Colonic mucosa (tissue), 4 donors: ENCODE data around the gene NDRG3. TPM values are rescaled to one million over a fixed set of nuclear protein-coding genes. Genes with fewer than 3 reads are reported as not detected.

ENCODE experiments used
- DNase-seq: peaks from one replicate; pipeline ENCODE4 v3.0.0-alpha.2; 2020
- H3K27ac ChIP-seq: fragments of 200-600 bp; one replicate; pipeline ENCODE4 v1.8.0; 2021
- H3K27me3 ChIP-seq: fragments of 200-600 bp; one replicate; pipeline ENCODE4 v1.8.0; 2021
- H3K36me3 ChIP-seq: fragments of 200-600 bp; one replicate; pipeline ENCODE4 v1.8.0; 2021
- H3K4me1 ChIP-seq: fragments of 200-600 bp; one replicate; pipeline ENCODE4 v1.8.0; 2021; ENCODE audit warnings: mild to moderate bottlenecking
- H3K4me3 ChIP-seq: fragments of 200-600 bp; one replicate; pipeline ENCODE4 v1.8.0; 2021
- H3K9ac ChIP-seq, 2 donors: one replicate each; pipeline ENCODE4 v1.7.0; 2013; ENCODE audit warnings: control low read depth in 2 of 2, low read depth in 2 of 2, low read length in 2 of 2
- H3K9me3 ChIP-seq: fragments of 200-600 bp; one replicate; pipeline ENCODE4 v1.8.0; 2021
- CTCF ChIP-seq: fragments of 200-600 bp; IDR thresholded peaks from one replicate; pipeline ENCODE4 v1.8.0; 2022; ENCODE audit warnings: antibody characterized with exemption, mild to moderate bottlenecking
- intact Hi-C: fragments of 100-400 bp; cut with DNase I; formaldehyde crosslinking; loops from one replicate; pipeline ENCODE4 v1.14.1; 2022
- total RNA-seq, 2 donors: library from RNA; stranded (reverse); fragmentation: NEBNext Ultra II Directional in 1 of 2; extraction: Animal tissue kit (Norgen Biotek cat#: 25700) in 1 of 2; gene quantifications; one replicate each; pipeline ENCODE4 v1.2.1, GENCODE V29; 2021
- donor health status: healthy.
- donor health status: DM: no; HTN: no; CAD: no.
- donor health status: DM: no; HTN: no; CAD: no.

The NDRG3 gene
- total RNA-seq, 2 donors from 2014 or later = 30.0 to 32.0 TPM

GRCh38 chr20:36670665-36671357 is 75.1 kb downstream of the NDRG3 start:
- H3K4me3 ChIP-seq = no peak overlapping the region
- DNase-seq = no peak
- intact Hi-C loops = no loop called here
- H3K27ac ChIP-seq = no peak overlapping the region
- no peaks in the 10 kb centered on the region for H3K4me1 ChIP-seq
- no peaks in the 10 kb centered on the region for H3K27me3 ChIP-seq
- TF ChIP-seq CTCF = no peak
- H3K36me3 ChIP-seq = no peaks in the 10 kb centered on the region
- H3K9me3 ChIP-seq = no peaks in the 10 kb centered on the region
- no peak overlapping the region for H3K9ac ChIP-seq

- no peaks in the 10 kb centered on the region for H3K27me3 ChIP-seq
- no peak for DNase-seq
- H3K27ac ChIP-seq = no peak overlapping the region
- no peaks in the 10 kb centered on the region for H3K36me3 ChIP-seq
- no peak overlapping the region for H3K4me3 ChIP-seq
- TF ChIP-seq CTCF = no peak
- intact Hi-C loops = no loop called here
- H3K9ac ChIP-seq = no peak overlapping the region
- no peaks in the 10 kb centered on the region for H3K9me3 ChIP-seq
- no peaks in the 10 kb centered on the region for H3K4me1 ChIP-seq
Measured at GRCh38 chr20:36666181-36666740, 79.6 kb downstream of the NDRG3 start.

GRCh38 chr20:36663031-36663430 is 82.9 kb downstream of the NDRG3 start:
- no peak overlapping the region for H3K4me3 ChIP-seq
- H3K36me3 ChIP-seq = no peaks in the 10 kb centered on the region
- no peak for DNase-seq
- H3K4me1 ChIP-seq = no peaks in the 10 kb centered on the region
- no peaks in the 10 kb centered on the region for H3K9me3 ChIP-seq
- H3K27ac ChIP-seq = no peak overlapping the region
- no peaks in the 10 kb centered on the region for H3K27me3 ChIP-seq
- intact Hi-C loops = no loop called here
- TF ChIP-seq CTCF = no peak
- no peak overlapping the region for H3K9ac ChIP-seq

GRCh38 chr20:36658300-36658699 is 87.6 kb downstream of the NDRG3 start:
- H3K9me3 ChIP-seq = no peaks in the 10 kb centered on the region
- no peak overlapping the region for H3K27ac ChIP-seq
- no peaks in the 10 kb centered on the region for H3K4me1 ChIP-seq
- no peak overlapping the region for H3K4me3 ChIP-seq
- TF ChIP-seq CTCF = no peak
- intact Hi-C loops = no loop called here
- no peaks in the 10 kb centered on the region for H3K27me3 ChIP-seq
- H3K36me3 ChIP-seq = no peaks in the 10 kb centered on the region
- H3K9ac ChIP-seq = no peak overlapping the region
- DNase-seq = no peak

- no peaks in the 10 kb centered on the region for H3K36me3 ChIP-seq
- no peak overlapping the region for H3K9ac ChIP-seq
- intact Hi-C loops = no loop called here
- no peak for TF ChIP-seq CTCF
- H3K27ac ChIP-seq = no peak overlapping the region
- H3K4me3 ChIP-seq = no peak overlapping the region
- no peaks in the 10 kb centered on the region for H3K9me3 ChIP-seq
- no peak for DNase-seq
- H3K4me1 ChIP-seq = no peaks in the 10 kb centered on the region
- H3K27me3 ChIP-seq = no peaks in the 10 kb centered on the region
Measured at GRCh38 chr20:36656733-36657132, 89.2 kb downstream of the NDRG3 start.
